Tibial nerve (tissue), 4 donors: ENCODE data around the gene CRTC1. TPM values are rescaled to one million over a fixed set of nuclear protein-coding genes. Genes with fewer than 3 reads are reported as not detected.

ENCODE experiments used
- DNase-seq, 2 donors: peaks; one replicate each; pipeline ENCODE4 v3.0.0-alpha.2; 2019; ENCODE audit warnings: low spot score in 2 of 2
- H3K27ac ChIP-seq, 4 donors: fragments of 200-600 bp; sonication (generic) in 3 of 4; one replicate each; pipeline ENCODE4 v1.5.1; 2017 to 2019; ENCODE audit warnings: mild to moderate bottlenecking in 1 of 4
- H3K27me3 ChIP-seq, 2 donors: fragments of 200-600 bp; sonication (generic) in 1 of 2; one replicate each; pipeline versions ENCODE4 v1.5.1 to v1.6.0; 2017 to 2019
- H3K36me3 ChIP-seq, 3 donors: fragments of 200-600 bp; sonication (generic); one replicate each; pipeline ENCODE4 v1.5.1; 2018 to 2019
- H3K4me1 ChIP-seq, 4 donors: fragments of 200-600 bp; sonication (generic) in 3 of 4; one replicate each; pipeline ENCODE4 v1.5.1; 2017 to 2019
- H3K4me3 ChIP-seq, 4 donors: fragments of 200-600 bp; sonication (generic) in 3 of 4; one replicate each; pipeline ENCODE4 v1.5.1; 2017 to 2019; ENCODE audit warnings: mild to moderate bottlenecking in 1 of 4, moderate library complexity in 1 of 4
- H3K9me3 ChIP-seq, 4 donors: fragments of 200-600 bp; sonication (generic) in 3 of 4; one replicate each; pipeline ENCODE4 v1.5.1; 2017 to 2019
- EP300 ChIP-seq, 2 donors: sonication (generic); formaldehyde crosslinking; IDR thresholded peaks; one replicate each; pipeline ENCODE4 v1.6.1; 2017; ENCODE audit warnings: antibody characterized with exemption in 2 of 2, mild to moderate bottlenecking in 1 of 2
- POLR2A ChIP-seq, 2 donors: fragments of 450-650 bp; IDR thresholded peaks; one replicate each; pipeline ENCODE4 v1.6.1; 2017; ENCODE audit warnings: antibody characterized with exemption in 2 of 2, mild to moderate bottlenecking in 2 of 2, moderate library complexity in 2 of 2
- WGBS, 2 donors: methylation state at CpG; one replicate each; pipeline ENCODE4 v1.1.5; 2018; 5-methylcytosine and 5-hydroxymethylcytosine counted together
- total RNA-seq, 4 donors: library from RNA; depleted of rRNA; stranded (reverse); fragments of >200 nt; gene quantifications; one replicate each; pipeline ENCODE4 v1.1.0, GENCODE V29; 2016
- TF ChIP-seq, protein P1 (sequence below), 5 experiments: fragments of 200-600 bp in 3 of 5; fragments of 450-650 bp in 2 of 5; sonication (generic) in 3 of 5; IDR thresholded peaks; one replicate each; pipeline ENCODE4 v1.5.1; 2016 to 2019; ENCODE audit warnings: antibody characterized with exemption in 5 of 5, mild to moderate bottlenecking in 3 of 5, moderate library complexity in 2 of 5

Gene CRTC1
- total RNA-seq, 4 donors from 2014 or later, result 4.0 to 7.8 (median 6.7) TPM

DNA sequence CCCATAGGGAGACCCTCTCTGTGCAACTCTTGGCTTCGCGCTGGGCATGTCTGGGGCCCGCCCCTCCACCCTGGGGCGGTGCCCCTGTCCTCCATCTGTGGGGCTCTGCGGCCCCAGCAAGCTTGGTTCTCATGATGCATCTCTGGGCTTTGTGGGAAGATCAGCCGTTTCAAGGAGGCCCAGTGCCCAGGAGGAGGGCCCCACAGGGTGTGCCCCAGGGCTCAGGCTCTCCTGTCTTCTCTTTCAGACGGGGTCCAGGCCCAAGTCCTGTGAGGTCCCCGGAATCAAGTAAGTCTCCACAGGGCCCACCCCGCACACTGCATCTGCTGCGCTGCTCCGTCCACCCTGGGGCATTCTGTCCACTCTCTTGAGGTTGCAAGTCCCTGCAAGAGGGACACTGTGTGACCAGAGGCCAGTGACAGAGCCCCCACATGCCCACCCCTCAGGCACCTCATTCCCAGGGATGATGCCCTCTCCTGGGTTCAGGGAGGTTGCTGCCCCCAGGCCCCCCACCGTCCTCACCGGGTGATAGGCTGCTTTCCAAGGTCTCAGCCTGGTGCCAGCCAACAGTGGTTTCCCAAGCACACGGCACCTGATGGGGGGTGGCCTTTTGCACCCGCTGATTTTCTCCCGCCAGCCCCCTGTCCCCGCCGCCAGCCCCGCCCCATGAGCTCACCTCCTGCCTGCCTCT is 76.0 kb downstream of the CRTC1 start:
- no peak overlapping the region for H3K27ac ChIP-seq
- H3K27me3 ChIP-seq, result no peaks in the 10 kb centered on the region
- peaks cover 0 to 39% (median 0%) of the 10 kb centered on the region in 3 donors for H3K36me3 ChIP-seq
- 92% methylated on average over 18 to 19 of the region's 19 CpGs for WGBS, 2 donors
- H3K4me1 ChIP-seq, result peaks cover 0 to 31% (median 5%) of the 10 kb centered on the region in 4 donors
- TF ChIP-seq POLR2A (IDR thresholded peaks at IDR 0.05) (no peak), EP300 (IDR thresholded peaks at IDR 0.05) (no peak)
- TF ChIP-seq, protein P1, sequence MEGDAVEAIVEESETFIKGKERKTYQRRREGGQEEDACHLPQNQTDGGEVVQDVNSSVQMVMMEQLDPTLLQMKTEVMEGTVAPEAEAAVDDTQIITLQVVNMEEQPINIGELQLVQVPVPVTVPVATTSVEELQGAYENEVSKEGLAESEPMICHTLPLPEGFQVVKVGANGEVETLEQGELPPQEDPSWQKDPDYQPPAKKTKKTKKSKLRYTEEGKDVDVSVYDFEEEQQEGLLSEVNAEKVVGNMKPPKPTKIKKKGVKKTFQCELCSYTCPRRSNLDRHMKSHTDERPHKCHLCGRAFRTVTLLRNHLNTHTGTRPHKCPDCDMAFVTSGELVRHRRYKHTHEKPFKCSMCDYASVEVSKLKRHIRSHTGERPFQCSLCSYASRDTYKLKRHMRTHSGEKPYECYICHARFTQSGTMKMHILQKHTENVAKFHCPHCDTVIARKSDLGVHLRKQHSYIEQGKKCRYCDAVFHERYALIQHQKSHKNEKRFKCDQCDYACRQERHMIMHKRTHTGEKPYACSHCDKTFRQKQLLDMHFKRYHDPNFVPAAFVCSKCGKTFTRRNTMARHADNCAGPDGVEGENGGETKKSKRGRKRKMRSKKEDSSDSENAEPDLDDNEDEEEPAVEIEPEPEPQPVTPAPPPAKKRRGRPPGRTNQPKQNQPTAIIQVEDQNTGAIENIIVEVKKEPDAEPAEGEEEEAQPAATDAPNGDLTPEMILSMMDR (IDR thresholded peaks at IDR 0.05), result no peak
- H3K4me3 ChIP-seq, result no peak overlapping the region
- no peak for DNase-seq
- no peaks in the 10 kb centered on the region for H3K9me3 ChIP-seq

DNA sequence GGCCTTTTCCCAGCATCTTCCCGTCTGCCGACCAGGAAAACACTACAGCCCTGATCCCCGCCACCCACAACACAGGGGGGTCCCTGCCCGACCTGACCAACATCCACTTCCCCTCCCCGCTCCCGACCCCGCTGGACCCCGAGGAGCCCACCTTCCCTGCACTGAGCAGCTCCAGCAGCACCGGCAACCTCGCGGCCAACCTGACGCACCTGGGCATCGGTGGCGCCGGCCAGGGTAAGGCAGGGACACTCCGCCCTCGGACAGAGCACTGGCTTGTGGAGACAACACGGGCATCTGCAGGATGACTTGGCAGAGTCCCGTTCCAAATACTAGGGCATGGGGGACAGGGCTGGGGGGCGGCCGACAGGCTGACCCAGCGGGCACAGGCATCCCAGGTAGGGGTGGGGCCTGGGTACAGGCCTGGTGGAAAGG is 76.5 kb downstream of the CRTC1 start:
- H3K9me3 ChIP-seq, result no peaks in the 10 kb centered on the region
- no peak overlapping the region for H3K27ac ChIP-seq
- no peaks in the 10 kb centered on the region for H3K27me3 ChIP-seq
- 89 to 91% methylated on average over 18 to 22 of the region's 22 CpGs for WGBS, 2 donors
- peaks cover 0 to 33% (median 0%) of the 10 kb centered on the region in 3 donors for H3K36me3 ChIP-seq
- H3K4me1 ChIP-seq, result peaks cover 0 to 34% (median 5%) of the 10 kb centered on the region in 4 donors
- TF ChIP-seq EP300 (IDR thresholded peaks at IDR 0.05) (no peak), POLR2A (IDR thresholded peaks at IDR 0.05) (no peak)
- TF ChIP-seq, protein P1 (IDR thresholded peaks at IDR 0.05), result no peak
- no peak for DNase-seq
- no peak overlapping the region for H3K4me3 ChIP-seq

DNA sequence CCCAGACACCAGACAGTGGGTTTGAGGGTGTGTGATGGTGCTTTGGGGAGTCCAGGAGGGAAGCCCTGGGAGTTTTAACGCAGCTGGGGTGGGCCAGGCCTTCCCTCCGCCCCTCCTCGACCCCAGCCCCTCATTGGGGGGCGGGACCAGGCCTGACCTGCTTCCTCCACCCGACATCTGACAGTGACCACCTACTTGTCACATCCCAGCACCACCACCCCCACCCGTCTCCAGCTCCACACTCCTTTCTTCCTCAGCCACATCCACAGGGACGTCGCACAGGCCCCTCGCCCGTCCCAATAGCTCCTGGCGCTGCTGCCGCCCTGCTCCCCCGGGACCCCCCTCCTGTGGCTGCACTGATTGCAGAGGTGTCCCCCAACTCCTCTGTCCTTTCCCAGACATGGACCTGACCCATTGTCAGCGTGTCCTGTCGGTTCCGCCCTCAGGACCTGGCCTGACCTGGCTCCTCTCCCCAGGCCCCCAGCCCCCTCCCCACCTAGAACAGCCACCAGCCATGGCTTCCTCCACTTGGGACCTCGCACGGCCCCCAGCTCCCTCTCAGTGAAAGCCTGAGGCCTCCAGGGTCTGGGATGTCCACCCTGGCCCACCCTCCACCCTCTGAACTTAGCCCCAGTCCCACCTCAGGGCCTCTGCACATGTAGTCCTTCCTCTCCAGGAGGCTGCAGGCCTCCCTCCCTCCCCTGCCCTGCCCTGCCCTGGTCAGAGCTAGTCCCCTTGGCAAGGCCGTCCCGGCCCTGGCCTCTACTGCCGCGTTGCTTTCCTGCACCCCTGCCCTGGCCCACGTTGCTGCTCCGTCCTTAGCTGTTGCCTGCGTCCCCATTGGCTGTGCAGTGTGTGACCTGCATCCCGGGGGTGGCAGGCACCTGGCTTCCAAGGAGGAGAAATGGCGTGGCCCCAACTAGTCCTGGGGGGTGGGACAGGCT is 77.2 kb downstream of the CRTC1 start:
- 85% methylated on average over 24 to 25 of the region's 27 CpGs for WGBS, 2 donors
- TF ChIP-seq POLR2A (IDR thresholded peaks at IDR 0.05) (no peak), EP300 (IDR thresholded peaks at IDR 0.05) (no peak)
- TF ChIP-seq, protein P1 (IDR thresholded peaks at IDR 0.05), result no peak
- no peak overlapping the region for H3K27ac ChIP-seq
- no peak for DNase-seq
- no peaks in the 10 kb centered on the region for H3K9me3 ChIP-seq
- H3K27me3 ChIP-seq, result no peaks in the 10 kb centered on the region
- peaks cover 0 to 34% (median 5%) of the 10 kb centered on the region in 4 donors for H3K4me1 ChIP-seq
- no peak overlapping the region for H3K4me3 ChIP-seq
- H3K36me3 ChIP-seq, result peaks cover 0 to 26% (median 0%) of the 10 kb centered on the region in 3 donors

DNA sequence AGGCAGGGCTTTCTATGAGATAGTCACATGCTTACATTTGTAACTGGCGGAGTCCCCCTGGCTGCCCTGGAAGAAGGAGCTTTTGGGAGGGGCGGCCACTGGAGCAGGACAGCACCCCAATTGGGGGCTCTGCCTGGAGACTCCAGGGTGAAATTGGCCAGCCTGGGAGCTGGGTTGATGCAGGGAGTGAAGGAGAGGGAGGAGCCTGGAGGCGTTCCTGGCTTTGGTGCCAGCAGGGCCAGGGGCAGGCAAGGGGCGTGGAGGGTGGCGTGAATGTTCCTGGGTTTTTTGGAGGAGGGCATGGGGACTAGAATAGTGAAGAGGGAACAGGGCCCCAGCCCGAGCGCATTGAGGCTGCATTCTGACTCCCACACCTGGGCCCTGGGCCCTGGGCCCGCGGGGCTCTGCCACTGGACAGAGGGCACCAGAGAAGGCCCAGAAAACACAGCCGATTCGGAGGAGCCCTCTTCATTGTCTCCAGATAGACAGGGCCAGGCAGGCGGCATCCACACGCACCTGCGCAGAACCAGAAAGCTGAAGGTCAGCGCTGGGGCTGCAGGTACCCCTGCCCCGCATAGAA is 78.1 kb downstream of the CRTC1 start:
- H3K36me3 ChIP-seq, result peaks cover 0 to 22% (median 0%) of the 10 kb centered on the region in 3 donors
- H3K4me1 ChIP-seq, result peaks cover 0 to 34% (median 5%) of the 10 kb centered on the region in 4 donors
- no peaks in the 10 kb centered on the region for H3K9me3 ChIP-seq
- peak overlapping the region in 2 of 4 donors; percentile 50 to 75 for H3K27ac ChIP-seq
- TF ChIP-seq, protein P1 (IDR thresholded peaks at IDR 0.05), result no peak
- TF ChIP-seq EP300 (IDR thresholded peaks at IDR 0.05) (no peak), POLR2A (IDR thresholded peaks at IDR 0.05) (no peak)
- WGBS, 2 donors, result 84 to 86% methylated on average over 16 of the region's 16 CpGs
- no peak overlapping the region for H3K4me3 ChIP-seq
- no peak for DNase-seq
- no peaks in the 10 kb centered on the region for H3K27me3 ChIP-seq
